Measurements from ENCODE around the gene INSIG1.

GRCh38 chr7:155259866-155260497 lies 37.7 kb upstream of the INSIG1 start:
- TF ChIP-seq CTCF (conservative IDR thresholded peaks at IDR 0.05 in 1 of 2, IDR thresholded peaks at IDR 0.05 in 1 of 2; ENCODE audit: extremely low read depth in 1 of 2, insufficient read depth in 1 of 2, low read depth in 1 of 2, low read length in 2 of 2), result no peak
- no peak for TF ChIP-seq EZH2 (IDR thresholded peaks at IDR 0.05; ENCODE audit: borderline replicate concordance, low read length)

Measured in mammary epithelial cell (primary cell).